Cardiac fibroblast (primary cell): ENCODE results near the gene ZFP62.

ENCODE experiments used
- DNase-seq, 2 donors: peaks; one replicate each; pipeline versions ENCODE4 v3.0.0 to v3.0.0-alpha.2; 2010; ENCODE audit warnings: low read depth in 2 of 2
- H3K4me3 ChIP-seq, 2 donors: replicated peaks in 1 of 2; 1 replicate in 1 of 2; 2 replicates in 1 of 2; pipeline ENCODE4 v1.5.1; 2011; ENCODE audit warnings: low read depth in 2 of 2, low read length in 2 of 2, mild to moderate bottlenecking in 2 of 2, moderate library complexity in 1 of 2
- CTCF ChIP-seq: IDR thresholded peaks from one replicate; pipeline ENCODE4 v1.5.1; 2011; ENCODE audit warnings: low read depth, mild to moderate bottlenecking, low read length, inconsistent platforms

The ZFP62 gene

GRCh38 chr5:180824630-180825476 lies 36.2 kb downstream of the ZFP62 start:
- DNase-seq, result peak in 1 of 2 donors; percentile 29
- H3K4me3 ChIP-seq, result no peak overlapping the region
- no peak for TF ChIP-seq CTCF

- DNase-seq, result no peak
- H3K4me3 ChIP-seq, result no peak overlapping the region
- TF ChIP-seq CTCF, result no peak
Measured at GRCh38 chr5:180823940-180824629, 37.0 kb downstream of the ZFP62 start.

- H3K4me3 ChIP-seq, result no peak overlapping the region
- no peak for TF ChIP-seq CTCF
- DNase-seq, result no peak
Measured at GRCh38 chr5:180823346-180823745, 37.7 kb downstream of the ZFP62 start.

- TF ChIP-seq CTCF, result no peak
- H3K4me3 ChIP-seq, result no peak overlapping the region
- DNase-seq, result no peak
Measured at GRCh38 chr5:180821538-180821937, 39.5 kb downstream of the ZFP62 start.

- no peak for DNase-seq
- H3K4me3 ChIP-seq, result no peak overlapping the region
- no peak for TF ChIP-seq CTCF
Measured at GRCh38 chr5:180820788-180821321, 40.2 kb downstream of the ZFP62 start.

GRCh38 chr5:180818677-180819341 lies 42.3 kb downstream of the ZFP62 start:
- TF ChIP-seq CTCF, result no peak
- H3K4me3 ChIP-seq, result no peak overlapping the region
- DNase-seq, result no peak
